H9 (cell line): ENCODE measurements around the gene TINAG. TPM values are rescaled to one million over a fixed set of nuclear protein-coding genes. Genes with fewer than 3 reads are reported as not detected.

Source experiments
- DNase-seq: peaks from one replicate; pipeline ENCODE4 v3.0.0-alpha.2; 2017
- H2AFZ ChIP-seq: one replicate; pipeline ENCODE4 v1.6.1; 2013; ENCODE audit warnings: mild to moderate bottlenecking, low read length, control low read depth, moderate library complexity
- H2AK5ac ChIP-seq: 2 replicates; pipeline ENCODE4 v1.6.1; 2013; ENCODE audit warnings: low read length, control low read depth, mixed read lengths; ENCODE audit not compliant: insufficient read length
- H2BK120ac ChIP-seq: one replicate; pipeline ENCODE4 v1.6.1; 2013; ENCODE audit warnings: low read depth, mild to moderate bottlenecking, low read length, control low read depth, inconsistent platforms; ENCODE audit not compliant: poor library complexity, severe bottlenecking
- H2BK12ac ChIP-seq: 2 replicates; pipeline ENCODE4 v1.6.1; 2013; ENCODE audit warnings: low read length, control low read depth, mixed read lengths, low read depth; ENCODE audit not compliant: insufficient read length
- H2BK15ac ChIP-seq: 2 replicates; pipeline ENCODE4 v1.6.1; 2013; ENCODE audit warnings: low read depth, low read length, control low read depth
- H2BK20ac ChIP-seq: one replicate; pipeline ENCODE4 v1.6.1; 2013; ENCODE audit warnings: low read depth, mild to moderate bottlenecking, low read length, control low read depth, inconsistent platforms; ENCODE audit not compliant: poor library complexity, severe bottlenecking
- H2BK5ac ChIP-seq: 2 replicates; pipeline ENCODE4 v1.6.1; 2013; ENCODE audit warnings: low read length, control low read depth, mixed read lengths; ENCODE audit not compliant: insufficient read length
- H3K14ac ChIP-seq: 2 replicates; pipeline ENCODE4 v1.6.1; 2013; ENCODE audit warnings: low read length, control low read depth; ENCODE audit not compliant: insufficient read depth
- H3K18ac ChIP-seq: 2 replicates; pipeline ENCODE4 v1.6.1; 2013; ENCODE audit warnings: low read depth, mild to moderate bottlenecking, mixed read lengths, low read length, control low read depth; ENCODE audit not compliant: insufficient read length
- H3K23ac ChIP-seq: 2 replicates; pipeline ENCODE4 v1.6.1; 2013; ENCODE audit warnings: low read length, control low read depth, mixed read lengths, low read depth; ENCODE audit not compliant: insufficient read length
- H3K23me2 ChIP-seq: 2 replicates; pipeline ENCODE4 v1.6.1; 2013; ENCODE audit warnings: low read depth, mild to moderate bottlenecking, mixed read lengths, low read length, control low read depth; ENCODE audit not compliant: insufficient read length, poor library complexity, severe bottlenecking
- H3K27ac ChIP-seq: 2 replicates; pipeline ENCODE4 v1.5.1; 2013; ENCODE audit warnings: low read length, control low read depth, mixed read lengths, low read depth; ENCODE audit not compliant: insufficient read length
- H3K27me3 ChIP-seq: 2 replicates; pipeline ENCODE4 v1.6.1; 2013; ENCODE audit warnings: low read length, control low read depth, inconsistent platforms; ENCODE audit not compliant: insufficient read depth
- H3K4ac ChIP-seq: 2 replicates; pipeline ENCODE4 v1.6.1; 2013; ENCODE audit warnings: low read depth, mild to moderate bottlenecking, control low read depth, inconsistent platforms, low read length, moderate library complexity
- H3K4me1 ChIP-seq: 2 replicates; pipeline ENCODE4 v1.6.1; 2013; ENCODE audit warnings: low read length, control low read depth, inconsistent platforms; ENCODE audit not compliant: insufficient read depth
- H3K4me2 ChIP-seq: 2 replicates; pipeline ENCODE4 v1.6.1; 2013; ENCODE audit warnings: low read length, control low read depth, mixed read lengths; ENCODE audit not compliant: insufficient read length, insufficient read depth
- H3K56ac ChIP-seq: 2 replicates; pipeline ENCODE4 v1.6.1; 2013; ENCODE audit warnings: low read depth, mild to moderate bottlenecking, mixed read lengths, low read length, control low read depth; ENCODE audit not compliant: insufficient read length
- H3K79me1 ChIP-seq: 2 replicates; pipeline ENCODE4 v1.6.1; 2013; ENCODE audit warnings: low read depth, mild to moderate bottlenecking, moderate library complexity, low read length, control low read depth, inconsistent platforms; ENCODE audit not compliant: insufficient read depth, poor library complexity, severe bottlenecking
- H3K79me2 ChIP-seq: 2 replicates; pipeline ENCODE4 v1.6.1; 2013; ENCODE audit warnings: low read length, control low read depth, inconsistent platforms; ENCODE audit not compliant: insufficient read depth
- H3K9ac ChIP-seq: 2 replicates; pipeline ENCODE4 v1.6.1; 2013; ENCODE audit warnings: low read length, control low read depth, mixed read lengths; ENCODE audit not compliant: insufficient read length; ENCODE audit errors: extremely low read depth
- H3K9me3 ChIP-seq: one replicate; pipeline ENCODE4 v1.6.1; 2013; ENCODE audit warnings: low read depth, low read length, inconsistent platforms; ENCODE audit not compliant: control insufficient read depth
- H3T11ph ChIP-seq: one replicate; pipeline ENCODE4 v1.6.1; 2013; ENCODE audit warnings: mild to moderate bottlenecking, low read length, control low read depth, inconsistent platforms
- H4K20me1 ChIP-seq: one replicate; pipeline ENCODE4 v1.6.1; 2013; ENCODE audit not compliant: control insufficient read depth, insufficient read length, insufficient read depth
- H4K5ac ChIP-seq: 2 replicates; pipeline ENCODE4 v1.6.1; 2013; ENCODE audit warnings: low read depth, mild to moderate bottlenecking, mixed read lengths, low read length, control low read depth; ENCODE audit not compliant: insufficient read length
- H4K8ac ChIP-seq: replicated peaks from 2 replicates; pipeline ENCODE4 v1.6.1; 2013; ENCODE audit warnings: low read length, control low read depth, mixed read lengths, low read depth; ENCODE audit not compliant: insufficient read length
- H4K91ac ChIP-seq: 2 replicates; pipeline ENCODE4 v1.6.1; 2013; ENCODE audit warnings: low read depth, mild to moderate bottlenecking, moderate library complexity, mixed read lengths, low read length, control low read depth; ENCODE audit not compliant: insufficient read length
- H3K27ac Mint-ChIP-seq, 3 experiments: 2 replicates in 2 of 3; 3 replicates in 1 of 3; pipeline ENCODE4 v1.8.0; 2020 to 2021; ENCODE audit warnings: mixed read lengths in 3 of 3, mild to moderate bottlenecking in 1 of 3, moderate library complexity in 1 of 3
- H3K27me3 Mint-ChIP-seq: 2 replicates; pipeline ENCODE4 v1.8.0; 2021; ENCODE audit warnings: low read depth, mild to moderate bottlenecking, moderate library complexity, mixed read lengths
- H3K36me3 Mint-ChIP-seq, 3 experiments: 2 replicates in 2 of 3; 3 replicates in 1 of 3; pipeline ENCODE4 v1.8.0; 2020 to 2021; ENCODE audit warnings: low read depth in 3 of 3, mixed read lengths in 3 of 3; ENCODE audit not compliant: insufficient read depth in 1 of 3
- H3K4me1 Mint-ChIP-seq, 2 experiments: 2 replicates each; pipeline ENCODE4 v1.8.0; 2020; ENCODE audit warnings: mixed read lengths in 2 of 2
- H3K4me3 Mint-ChIP-seq, 2 experiments: 2 replicates in 1 of 2; 3 replicates in 1 of 2; pipeline ENCODE4 v1.8.0; 2020 to 2021; ENCODE audit warnings: mild to moderate bottlenecking in 2 of 2, mixed read lengths in 2 of 2, moderate library complexity in 1 of 2
- H3K9me3 Mint-ChIP-seq, 2 experiments: 2 replicates in 1 of 2; 3 replicates in 1 of 2; pipeline ENCODE4 v1.8.0; 2020; ENCODE audit warnings: mild to moderate bottlenecking in 2 of 2, mixed read lengths in 2 of 2, moderate library complexity in 1 of 2
- WGBS: extraction: QIAGEN DNeasy Blood & Tissue Kit; methylation state at CpG from one replicate; pipeline ENCODE4 v1.1.7; 2013; ENCODE audit warnings: missing lambda C conversion rate, low lambda C conversion rate, mixed read lengths; ENCODE audit not compliant: insufficient read length; ENCODE audit errors: extremely low coverage; 5-methylcytosine and 5-hydroxymethylcytosine counted together
- total RNA-seq: library from RNA; stranded (reverse); gene quantifications from 2 replicates; pipeline ENCODE4 v1.2.1, GENCODE V29; 2021
- TF ChIP-seq, protein P1 (sequence below): fragments of 200-600 bp; sonication (generic); conservative IDR thresholded peaks from 3 replicates; pipeline ENCODE4 v1.8.0; 2021; ENCODE audit warnings: antibody characterized with exemption, mild to moderate bottlenecking

TINAG gene
- total RNA-seq, 1 experiment from 2014 or later, result not detected

DNA sequence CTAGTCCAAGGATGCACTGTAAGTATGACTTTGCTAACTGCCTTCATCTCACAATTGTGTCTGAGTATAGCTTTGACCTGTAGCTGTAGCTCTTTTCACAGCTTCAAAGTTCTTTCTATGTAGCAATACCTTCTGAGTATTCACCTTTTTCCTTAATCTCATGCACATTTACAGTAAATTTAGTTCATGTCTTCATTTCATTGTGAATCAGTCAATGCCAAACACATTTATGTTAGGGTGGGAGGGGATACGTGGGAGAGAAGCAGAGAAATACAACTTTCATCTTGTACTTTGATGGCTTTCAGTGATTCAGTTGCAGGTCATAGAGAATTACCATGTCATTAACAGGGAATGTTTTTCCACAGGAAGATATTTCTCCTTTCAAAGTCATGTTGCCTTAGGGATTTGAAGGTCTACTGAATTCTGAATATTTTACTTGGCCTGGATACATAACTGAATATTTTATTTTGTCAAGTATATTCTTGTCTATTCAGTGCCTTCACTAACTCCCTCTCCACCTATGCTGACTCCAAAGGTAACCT lies 119.2 kb downstream of the TINAG start:
- Histone ChIP-seq H3K4me1 (no peaks in the 10 kb centered on the region), H4K8ac (no peak overlapping the region), H3K14ac (no peak overlapping the region), H2BK20ac (no peak overlapping the region), H3K27me3 (no peaks in the 10 kb centered on the region), H3K9ac (no peak overlapping the region), H2BK5ac (no peak overlapping the region), H2AK5ac (no peak overlapping the region), H2AFZ (no peak overlapping the region), H3K23me2 (no peaks in the 10 kb centered on the region), H3K4me2 (no peak overlapping the region), H3K23ac (no peak overlapping the region), H4K5ac (no peak overlapping the region), H3K79me1 (no peaks in the 10 kb centered on the region), H3K27ac (no peak overlapping the region), H2BK120ac (no peak overlapping the region), H3K18ac (no peak overlapping the region), H2BK15ac (no peak overlapping the region), H4K91ac (no peak overlapping the region), H3K4ac (no peak overlapping the region), H3K9me3 (no peaks in the 10 kb centered on the region), H2BK12ac (no peak overlapping the region), H3T11ph (no peak overlapping the region), H4K20me1 (no peaks in the 10 kb centered on the region), H3K79me2 (no peaks in the 10 kb centered on the region), H3K56ac (no peak overlapping the region)
- no peak overlapping the region for H3K27ac Mint-ChIP-seq
- no peaks in the 10 kb centered on the region for H3K27me3 Mint-ChIP-seq
- WGBS, result no CpG with 5 or more reads among the region's 1 CpG
- TF ChIP-seq, protein P1, sequence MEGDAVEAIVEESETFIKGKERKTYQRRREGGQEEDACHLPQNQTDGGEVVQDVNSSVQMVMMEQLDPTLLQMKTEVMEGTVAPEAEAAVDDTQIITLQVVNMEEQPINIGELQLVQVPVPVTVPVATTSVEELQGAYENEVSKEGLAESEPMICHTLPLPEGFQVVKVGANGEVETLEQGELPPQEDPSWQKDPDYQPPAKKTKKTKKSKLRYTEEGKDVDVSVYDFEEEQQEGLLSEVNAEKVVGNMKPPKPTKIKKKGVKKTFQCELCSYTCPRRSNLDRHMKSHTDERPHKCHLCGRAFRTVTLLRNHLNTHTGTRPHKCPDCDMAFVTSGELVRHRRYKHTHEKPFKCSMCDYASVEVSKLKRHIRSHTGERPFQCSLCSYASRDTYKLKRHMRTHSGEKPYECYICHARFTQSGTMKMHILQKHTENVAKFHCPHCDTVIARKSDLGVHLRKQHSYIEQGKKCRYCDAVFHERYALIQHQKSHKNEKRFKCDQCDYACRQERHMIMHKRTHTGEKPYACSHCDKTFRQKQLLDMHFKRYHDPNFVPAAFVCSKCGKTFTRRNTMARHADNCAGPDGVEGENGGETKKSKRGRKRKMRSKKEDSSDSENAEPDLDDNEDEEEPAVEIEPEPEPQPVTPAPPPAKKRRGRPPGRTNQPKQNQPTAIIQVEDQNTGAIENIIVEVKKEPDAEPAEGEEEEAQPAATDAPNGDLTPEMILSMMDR, result no peak
- DNase-seq, result no peak
- H3K4me1 Mint-ChIP-seq, result no peaks in the 10 kb centered on the region
- H3K9me3 Mint-ChIP-seq, result no peaks in the 10 kb centered on the region
- H3K4me3 Mint-ChIP-seq, result no peak overlapping the region
- H3K36me3 Mint-ChIP-seq, result no peaks in the 10 kb centered on the region; a peak in 1 of 7 replicates
